ENCODE measurements around the gene PDCD1. TPM values are rescaled to one million over a fixed set of nuclear protein-coding genes. Genes with fewer than 3 reads are reported as not detected.

Gene PDCD1
- total RNA-seq, 1 experiment from 2014 or later, result not detected

- no TSS peak for BruUV-seq (replicated peaks)
- intact Hi-C loops (cut with micrococcal nuclease; ENCODE audit: unreplicated experiment), result no loop called here
- H3K4me3 Mint-ChIP-seq (ENCODE audit: low read depth, unreplicated experiment), result no peak overlapping the region
- H3K4me1 Mint-ChIP-seq (ENCODE audit: low read depth, unreplicated experiment), result peaks cover 13% of the 10 kb centered on the region
- peaks cover 73% of the 10 kb centered on the region for H3K27me3 Mint-ChIP-seq (ENCODE audit: unreplicated experiment)
- H3K27ac Mint-ChIP-seq (ENCODE audit: unreplicated experiment), result no peak overlapping the region
- TF ChIP-seq CTCF (IDR thresholded peaks at IDR 0.05; ENCODE audit: unreplicated experiment), result no peak
- no peak for DNase-seq
- CTCF ChIA-PET, result no interaction called here
- H3K9me3 Mint-ChIP-seq (ENCODE audit: low read depth, unreplicated experiment), result peaks cover 17% of the 10 kb centered on the region
- no peaks in the 10 kb centered on the region for H3K36me3 Mint-ChIP-seq (ENCODE audit: insufficient read depth, unreplicated experiment)
These were observed 1.7 kb upstream of the PDCD1 start for GRCh38 chr2:241860184-241861078.

GRCh38 chr2:241859436-241860183 lies 916 bp upstream of the PDCD1 start:
- BruUV-seq (replicated peaks), result no TSS peak
- TF ChIP-seq CTCF (IDR thresholded peaks at IDR 0.05; ENCODE audit: unreplicated experiment), result peak; percentile 33
- CTCF ChIA-PET, result no interaction called here

GRCh38 chr2:241859017-241859435 lies 332 bp upstream of the PDCD1 start:
- H3K9me3 Mint-ChIP-seq (ENCODE audit: low read depth, unreplicated experiment), result peaks cover 3% of the 10 kb centered on the region
- peak; percentile 23 for TF ChIP-seq CTCF (IDR thresholded peaks at IDR 0.05; ENCODE audit: unreplicated experiment)
- H3K27ac Mint-ChIP-seq (ENCODE audit: unreplicated experiment), result no peak overlapping the region
- peaks cover 62% of the 10 kb centered on the region for H3K27me3 Mint-ChIP-seq (ENCODE audit: unreplicated experiment)
- intact Hi-C loops (cut with micrococcal nuclease; ENCODE audit: unreplicated experiment), result no loop called here
- no peaks in the 10 kb centered on the region for H3K4me1 Mint-ChIP-seq (ENCODE audit: low read depth, unreplicated experiment)
- no peak for DNase-seq
- CTCF ChIA-PET, result no interaction called here
- no peaks in the 10 kb centered on the region for H3K36me3 Mint-ChIP-seq (ENCODE audit: insufficient read depth, unreplicated experiment)
- H3K4me3 Mint-ChIP-seq (ENCODE audit: low read depth, unreplicated experiment), result no peak overlapping the region
- BruUV-seq (replicated peaks), result no TSS peak

More at GRCh38 chr2:241859436-241860183, 916 bp upstream of the PDCD1 start:
- no peaks in the 10 kb centered on the region for H3K36me3 Mint-ChIP-seq (ENCODE audit: insufficient read depth, unreplicated experiment)
- DNase-seq, result no peak
- H3K4me3 Mint-ChIP-seq (ENCODE audit: low read depth, unreplicated experiment), result no peak overlapping the region
- H3K4me1 Mint-ChIP-seq (ENCODE audit: low read depth, unreplicated experiment), result peaks cover 5% of the 10 kb centered on the region
- intact Hi-C loops (cut with micrococcal nuclease; ENCODE audit: unreplicated experiment), result no loop called here
- peaks cover 9% of the 10 kb centered on the region for H3K9me3 Mint-ChIP-seq (ENCODE audit: low read depth, unreplicated experiment)
- peaks cover 68% of the 10 kb centered on the region for H3K27me3 Mint-ChIP-seq (ENCODE audit: unreplicated experiment)
- H3K27ac Mint-ChIP-seq (ENCODE audit: unreplicated experiment), result no peak overlapping the region

- Mint-ChIP-seq H3K4me3 (ENCODE audit: low read depth, unreplicated experiment) (no peak overlapping the region), H3K27ac (ENCODE audit: unreplicated experiment) (no peak overlapping the region), H3K9me3 (ENCODE audit: low read depth, unreplicated experiment) (peaks cover 2% of the 10 kb centered on the region), H3K36me3 (ENCODE audit: insufficient read depth, unreplicated experiment) (no peaks in the 10 kb centered on the region), H3K27me3 (ENCODE audit: unreplicated experiment) (peaks cover 56% of the 10 kb centered on the region), H3K4me1 (ENCODE audit: low read depth, unreplicated experiment) (no peaks in the 10 kb centered on the region)
- TF ChIP-seq CTCF (IDR thresholded peaks at IDR 0.05; ENCODE audit: unreplicated experiment), result no peak
- no TSS peak for BruUV-seq (replicated peaks)
- intact Hi-C loops (cut with micrococcal nuclease; ENCODE audit: unreplicated experiment), result no loop called here
- no peak for DNase-seq
- CTCF ChIA-PET, result no interaction called here
These were observed 1.0 kb downstream of the PDCD1 start for GRCh38 chr2:241857572-241858121.

Data from Calu3 (cell line).